ENCODE data around the gene AMBRA1. TPM values are rescaled to one million over a fixed set of nuclear protein-coding genes. Genes with fewer than 3 reads are reported as not detected.

The AMBRA1 gene
- total and polyA plus RNA-seq, 2 of the 8 experiments (the other 6 are each of a cell fraction or from before 2014, with no cell fraction given), result 14.2 to 37.4 TPM

- Histone ChIP-seq H4K8ac (ENCODE audit: extremely low read depth, insufficient read depth, low read length) (no peak overlapping the region), H2BK5ac (ENCODE audit: low read depth, low read length) (no peak overlapping the region), H3K27ac (ENCODE audit: low read depth, low read length) (no peak overlapping the region), H3K14ac (ENCODE audit: insufficient read length) (no peak overlapping the region), H3K79me1 (ENCODE audit: low read depth, low read length) (no peaks in the 10 kb centered on the region), H4K20me1 (replicated peaks in 1 of 2; ENCODE audit: control insufficient read depth in 1 of 2, insufficient read depth in 2 of 2, low read length in 2 of 2) (peaks cover 12 to 20% of the 10 kb centered on the region in 2 experiments), H3K27me3 (replicated peaks in 1 of 4; ENCODE audit: control insufficient read depth in 3 of 4, extremely low read depth in 1 of 4, insufficient read depth in 3 of 4, low read length in 3 of 4) (no peaks in the 10 kb centered on the region), H3K9ac (replicated peaks in 1 of 4; ENCODE audit: extremely low read depth in 1 of 4, low read depth in 3 of 4, low read length in 3 of 4) (no peak overlapping the region), H4K91ac (replicated peaks; ENCODE audit: insufficient read length, low read length) (no peak overlapping the region), H3K4me2 (ENCODE audit: insufficient read depth in 1 of 2, low read depth in 2 of 2, low read length in 2 of 2) (no peak overlapping the region), H3K36me3 (ENCODE audit: control insufficient read depth in 2 of 4, insufficient read depth in 4 of 4, low read length in 3 of 4) (peaks cover 7 to 31% (median 22%) of the 10 kb centered on the region in 4 experiments; a peak in 4 of 8 replicates), H3K18ac (ENCODE audit: extremely low read depth, low read length) (no peak overlapping the region), H3K23me2 (ENCODE audit: low read depth, low read length) (peaks cover 9% of the 10 kb centered on the region; the same call in 1 of the 2 replicates), H2AK5ac (ENCODE audit: low read depth, low read length) (no peak overlapping the region), H3K23ac (ENCODE audit: insufficient read length) (no peak overlapping the region), H2BK15ac (ENCODE audit: low read length) (no peak overlapping the region), H3K79me2 (ENCODE audit: control insufficient read depth in 1 of 2, insufficient read depth in 2 of 2, low read length in 2 of 2) (no peaks in the 10 kb centered on the region; a peak in 1 of 4 replicates), H2BK120ac (replicated peaks; ENCODE audit: low read depth, low read length) (no peak overlapping the region), H3K4me3 (ENCODE audit: extremely low read depth in 1 of 4, insufficient read depth in 2 of 4, low read depth in 3 of 4, low read length in 4 of 4) (no peak overlapping the region), H3K4me1 (replicated peaks in 1 of 4; ENCODE audit: control insufficient read depth in 3 of 4, insufficient read depth in 4 of 4, low read length in 3 of 4) (peaks cover 0 to 14% (median 11%) of the 10 kb centered on the region in 4 experiments; a peak in 6 of 7 replicates), H3K9me3 (ENCODE audit: insufficient read depth in 2 of 2, low read depth in 1 of 2, low read length in 1 of 2) (no peaks in the 10 kb centered on the region), H2AFZ (ENCODE audit: low read length) (no peak overlapping the region), H3K56ac (replicated peaks; ENCODE audit: insufficient read length, low read depth, low read length) (no peak overlapping the region), H2BK20ac (ENCODE audit: low read length) (no peak overlapping the region), H2BK12ac (ENCODE audit: low read depth, low read length) (no peak overlapping the region), H4K5ac (ENCODE audit: insufficient read length, low read depth, low read length) (no peak overlapping the region), H3K4ac (replicated peaks; ENCODE audit: insufficient read length, low read depth, low read length) (no peak overlapping the region)
- WGBS, 2 experiments (ENCODE audit: extremely low coverage in 1 of 2, insufficient coverage in 1 of 2, insufficient read length in 1 of 2, insufficient replicate concordance in 2 of 2, low coverage in 1 of 2, low lambda C conversion rate in 2 of 2, missing lambda C conversion rate in 1 of 2), result 95% methylated on average over 5 of the region's 5 CpGs; no CpG with 5 or more reads in 1 of the 2 experiments
- ChIA-PET POLR2A (ENCODE audit: partially characterized antibody) (interaction anchor here (0.8 to 3.8 kb wide), 8 partner anchors 9 to 134 kb away, joined by 3 to 17 read pairs (median 5); no protein-coding TSS in a partner anchor), CTCF (ENCODE audit: partially characterized antibody) (interaction anchor here (0.6 to 44.5 kb wide), 12 partner anchors 10 to 464 kb away, joined by 3 to 1004 read pairs (median 4); partner anchors contain the start of gene DGKZ)
- DNase-seq (ENCODE audit: low read depth in 1 of 2, low spot score in 2 of 2) (no peak), FAIRE-seq (no peak)
- no peak for TF ChIP-seq CHD2 (IDR thresholded peaks at IDR 0.05; ENCODE audit: low read length)
- no peak for TF ChIP-seq HDAC6 (IDR thresholded peaks at IDR 0.05; ENCODE audit: low read depth, low read length)
- TF ChIP-seq TAF1 (IDR thresholded peaks at IDR 0.05; ENCODE audit: low read depth, low read length), result no peak
These were observed 216.0 kb downstream of the AMBRA1 start for GRCh38 chr11:46377831-46378230.

Measured in H1 (cell line).